PC-3 (cell line): ENCODE results near the gene MVK. TPM values are rescaled to one million over a fixed set of nuclear protein-coding genes. Genes with fewer than 3 reads are reported as not detected.

Experiments
- ATAC-seq: fragments of 200-7000 bp; cut with Tn5 transposase; 2 replicates; pipeline ENCODE4 v1.9.1; 2020; ENCODE audit warnings: mild to moderate bottlenecking, moderate library complexity
- BruUV-seq: library from RNA; stranded (reverse); fragments of 400-500 nt; replicated peaks from 2 replicates; lab custom pipeline; 2021; lab: Mats Ljungman, UMichigan
- CTCF ChIA-PET: fragments of 300-600 bp; sonication (Branson Sonifier 250); formaldehyde crosslinking; loops from one replicate; lab custom pipeline; 2022; ENCODE audit warnings: antibody characterized with exemption; lab: Charles Lee
- POLR2A ChIA-PET: fragments of 300-600 bp; sonication (Branson Sonifier 250); formaldehyde crosslinking; loops from one replicate; lab custom pipeline; 2022; ENCODE audit warnings: antibody characterized with exemption; ENCODE audit not compliant: unreplicated experiment; lab: Charles Lee
- DNase-seq: peaks from one replicate; pipeline ENCODE4 v3.0.0-alpha.2; 2015
- H2AFZ ChIP-seq: fragments of 300-600 bp; sonication (generic); 2 replicates; pipeline ENCODE4 v1.6.0; 2016; ENCODE audit warnings: antibody characterized with exemption, low read length
- H3F3A ChIP-seq: fragments of 300-600 bp; sonication (generic); one replicate; pipeline ENCODE4 v1.6.0; 2017; ENCODE audit warnings: antibody characterized with exemption, low read length, control low read depth, mild to moderate bottlenecking; ENCODE audit not compliant: unreplicated experiment
- H3K27ac ChIP-seq: fragments of 300-600 bp; sonication (generic); 2 replicates; pipeline ENCODE4 v1.5.1; 2016; ENCODE audit warnings: mild to moderate bottlenecking, low read length
- H3K27me3 ChIP-seq: fragments of 300-600 bp; sonication (generic); 2 replicates; pipeline ENCODE4 v1.6.1; 2016; ENCODE audit warnings: low read length, mixed read lengths
- H3K36me3 ChIP-seq: fragments of 300-600 bp; sonication (generic); 2 replicates; pipeline ENCODE4 v1.6.1; 2016; ENCODE audit warnings: low read depth, mixed run types, low read length, mixed read lengths
- H3K4me1 ChIP-seq: fragments of 300-600 bp; sonication (generic); 2 replicates; pipeline ENCODE4 v1.5.1; 2016; ENCODE audit warnings: low read length; ENCODE audit not compliant: insufficient read depth
- H3K4me2 ChIP-seq: fragments of 300-600 bp; sonication (generic); 2 replicates; pipeline ENCODE4 v1.6.0; 2016; ENCODE audit warnings: low read length
- H3K4me3 ChIP-seq: fragments of 300-600 bp; sonication (generic); 2 replicates; pipeline ENCODE4 v1.5.1; 2016; ENCODE audit warnings: mild to moderate bottlenecking, low read length, mixed read lengths
- H3K79me2 ChIP-seq: fragments of 300-600 bp; sonication (generic); 2 replicates; pipeline ENCODE4 v1.6.1; 2017; ENCODE audit warnings: low read length, mixed read lengths
- H3K9ac ChIP-seq: fragments of 300-600 bp; sonication (generic); 2 replicates; pipeline ENCODE4 v1.6.0; 2016; ENCODE audit warnings: mild to moderate bottlenecking, low read length
- H3K9me2 ChIP-seq: fragments of 300-600 bp; sonication (generic); replicated peaks from 2 replicates; pipeline ENCODE4 v1.6.1; 2016; ENCODE audit warnings: mixed run types, low read length, mixed read lengths
- H3K9me3 ChIP-seq: fragments of 300-600 bp; sonication (generic); 2 replicates; pipeline ENCODE4 v1.6.1; 2016; ENCODE audit warnings: low read length, mixed read lengths
- H4K20me1 ChIP-seq: fragments of 300-600 bp; sonication (generic); 2 replicates; pipeline ENCODE4 v1.6.1; 2016; ENCODE audit warnings: low read length, mixed read lengths
- CTCF ChIP-seq: fragments of 300-600 bp; sonication (generic); conservative IDR thresholded peaks from 2 replicates; pipeline ENCODE4 v1.5.1; 2017; ENCODE audit warnings: antibody characterized with exemption, low read depth, mild to moderate bottlenecking, low read length
- EZH2 ChIP-seq: fragments of 300-600 bp; sonication (generic); IDR thresholded peaks from one replicate; pipeline ENCODE4 v1.6.1; 2017; ENCODE audit warnings: antibody characterized with exemption, mild to moderate bottlenecking, low read length; ENCODE audit not compliant: unreplicated experiment
- EZH2phosphoT487 ChIP-seq: fragments of 300-600 bp; sonication (generic); IDR thresholded peaks from 2 replicates; pipeline ENCODE4 v1.6.1; 2018; ENCODE audit warnings: mild to moderate bottlenecking, antibody characterized with exemption, low read length, borderline replicate concordance
- intact Hi-C: fragments of 100-400 bp; cut with micrococcal nuclease; formaldehyde crosslinking; loops from 2 replicates; pipeline ENCODE4 v1.9.0; 2023
- total RNA-seq: library from RNA; depleted of rRNA; stranded (reverse); fragments of >200 nt; gene quantifications from 2 replicates; pipeline ENCODE4 v1.2.3, GENCODE V29; 2014

Gene MVK
- total RNA-seq, 1 experiment from 2014 or later, result 47.8 TPM

GRCh38 chr12:109535863-109536250 is 37.7 kb upstream of the MVK start:
- no peak overlapping the region for H3K9ac ChIP-seq
- H3K4me3 ChIP-seq, result no peak overlapping the region
- ATAC-seq, result no peak
- H3K9me2 ChIP-seq, result no peaks in the 10 kb centered on the region
- H3K27me3 ChIP-seq, result no peaks in the 10 kb centered on the region
- no peak for DNase-seq
- TF ChIP-seq EZH2, result no peak
- no peak for TF ChIP-seq CTCF
- no peak for TF ChIP-seq EZH2phosphoT487
- POLR2A ChIA-PET, result no interaction called here
- H3K9me3 ChIP-seq, result no peaks in the 10 kb centered on the region
- H3K36me3 ChIP-seq, result no peaks in the 10 kb centered on the region; the same call in 1 of the 2 replicates
- H3K27ac ChIP-seq, result no peak overlapping the region
- H3K79me2 ChIP-seq, result no peaks in the 10 kb centered on the region
- H3K4me2 ChIP-seq, result no peak overlapping the region
- no TSS peak for BruUV-seq
- H4K20me1 ChIP-seq, result no peaks in the 10 kb centered on the region
- no peak overlapping the region for H2AFZ ChIP-seq
- CTCF ChIA-PET, result interaction anchor here (0.6 kb wide), 1 partner anchor 103 kb away, joined by 3 read pairs; no protein-coding TSS in a partner anchor
- H3F3A ChIP-seq, result no peaks in the 10 kb centered on the region
- intact Hi-C loops, result no loop called here
- peaks cover 11% of the 10 kb centered on the region for H3K4me1 ChIP-seq

- DNase-seq (no peak), ATAC-seq (no peak)
- no peaks in the 10 kb centered on the region for H4K20me1 ChIP-seq
- intact Hi-C loops, result no loop called here
- ChIA-PET CTCF (no interaction called here), POLR2A (no interaction called here)
- no peaks in the 10 kb centered on the region for H3K9me2 ChIP-seq
- no peak overlapping the region for H3K27ac ChIP-seq
- no peak overlapping the region for H3K4me3 ChIP-seq
- no peaks in the 10 kb centered on the region for H3K9me3 ChIP-seq
- no peaks in the 10 kb centered on the region for H3K27me3 ChIP-seq
- no peak overlapping the region for H3K4me2 ChIP-seq
- H2AFZ ChIP-seq, result no peak overlapping the region
- TF ChIP-seq EZH2 (no peak), EZH2phosphoT487 (no peak), CTCF (no peak)
- H3K4me1 ChIP-seq, result peaks cover 16% of the 10 kb centered on the region
- H3K36me3 ChIP-seq, result no peaks in the 10 kb centered on the region
- no peaks in the 10 kb centered on the region for H3F3A ChIP-seq
- no peaks in the 10 kb centered on the region for H3K79me2 ChIP-seq
- H3K9ac ChIP-seq, result no peak overlapping the region
- BruUV-seq, result no TSS peak
These were observed 36.5 kb upstream of the MVK start for GRCh38 chr12:109537136-109537535.

GRCh38 chr12:109538191-109538863 is 35.3 kb upstream of the MVK start:
- Histone ChIP-seq H3K27me3 (no peaks in the 10 kb centered on the region), H3K4me1 (peaks cover 16% of the 10 kb centered on the region), H2AFZ (no peak overlapping the region), H3K9me3 (no peaks in the 10 kb centered on the region), H3K9ac (no peak overlapping the region), H3K9me2 (no peaks in the 10 kb centered on the region), H3K4me2 (no peak overlapping the region), H3K27ac (no peak overlapping the region), H4K20me1 (no peaks in the 10 kb centered on the region), H3K79me2 (no peaks in the 10 kb centered on the region), H3K4me3 (no peak overlapping the region), H3K36me3 (no peaks in the 10 kb centered on the region), H3F3A (no peaks in the 10 kb centered on the region)
- DNase-seq (no peak), ATAC-seq (no peak)
- intact Hi-C loops, result no loop called here
- ChIA-PET POLR2A (no interaction called here), CTCF (no interaction called here)
- BruUV-seq, result no TSS peak
- TF ChIP-seq EZH2, result no peak
- TF ChIP-seq CTCF, result no peak
- TF ChIP-seq EZH2phosphoT487, result no peak
